T-cell (primary cell): ENCODE results near the gene PPAT. TPM values are rescaled to one million over a fixed set of nuclear protein-coding genes. Genes with fewer than 3 reads are reported as not detected.

Experiments
- ATAC-seq, 4 experiments: fragments of 200-7000 bp in 3 of 4; fragments of 150-1000 bp in 1 of 4; cut with Tn5 transposase; replicated peaks in 1 of 4; 1 replicate in 3 of 4; 2 replicates in 1 of 4; pipeline ENCODE4 v1.10.0; 2021; ENCODE audit warnings: moderate library complexity in 3 of 4, mild to moderate bottlenecking in 2 of 4, moderate number of reproducible peaks in 1 of 4
- CTCF ChIA-PET, 2 donors: fragments of 300-600 bp; sonication (Branson Sonifier 250); formaldehyde crosslinking; loops; one replicate each; lab custom pipeline; 2022; ENCODE audit warnings: antibody characterized with exemption in 2 of 2; lab: Charles Lee
- POLR2A ChIA-PET, 2 donors: fragments of 300-600 bp; sonication (Branson Sonifier 250); formaldehyde crosslinking; loops; one replicate each; lab custom pipeline; 2022; ENCODE audit warnings: antibody characterized with exemption in 2 of 2; lab: Charles Lee
- DNase-seq, 35 experiments: peaks; one replicate each; pipeline versions ENCODE4 v3.0.0 to v3.0.0-alpha.2; 2013 to 2023
- H3K27ac ChIP-seq: one replicate; pipeline ENCODE4 v1.5.1; 2013; ENCODE audit warnings: low read length
- H3K27me3 ChIP-seq, 2 experiments: replicated peaks in 1 of 2; 1 replicate in 1 of 2; 2 replicates in 1 of 2; pipeline versions ENCODE4 v1.6.1 to v1.7.0; 2013; ENCODE audit warnings: low read length in 1 of 2, mixed read lengths in 1 of 2; ENCODE audit not compliant: control insufficient read depth in 2 of 2, insufficient read depth in 2 of 2; ENCODE audit errors: extremely low read depth in 1 of 2
- H3K36me3 ChIP-seq, 2 donors: 1 replicate in 1 of 2; 2 replicates in 1 of 2; pipeline versions ENCODE4 v1.6.1 to v1.7.0; 2013; ENCODE audit warnings: low read length in 1 of 2; ENCODE audit not compliant: control insufficient read depth in 2 of 2, insufficient read depth in 1 of 2; ENCODE audit errors: extremely low read depth in 1 of 2
- H3K4me1 ChIP-seq, 2 experiments: 1 replicate in 1 of 2; 2 replicates in 1 of 2; pipeline versions ENCODE4 v1.6.1 to v1.7.0; 2013; ENCODE audit warnings: low read length in 2 of 2, mixed read lengths in 1 of 2; ENCODE audit not compliant: insufficient read depth in 2 of 2, control insufficient read depth in 1 of 2; ENCODE audit errors: extremely low read depth in 1 of 2
- H3K4me3 ChIP-seq, 2 donors: 1 replicate in 1 of 2; 2 replicates in 1 of 2; pipeline versions ENCODE4 v1.5.1 to v1.7.0; 2013; ENCODE audit warnings: mild to moderate bottlenecking in 2 of 2, low read length in 1 of 2, moderate library complexity in 1 of 2; ENCODE audit not compliant: control insufficient read depth in 1 of 2; ENCODE audit errors: extremely low read depth in 1 of 2
- H3K9me3 ChIP-seq: 2 replicates; pipeline ENCODE4 v1.7.0; 2013
- H3K27ac Mint-ChIP-seq, 2 donors: one replicate each; pipeline ENCODE4 v1.8.0; 2020 to 2021; ENCODE audit warnings: mild to moderate bottlenecking in 2 of 2, mixed read lengths in 2 of 2
- H3K27me3 Mint-ChIP-seq, 2 donors: one replicate each; pipeline ENCODE4 v1.8.0; 2021 to 2022; ENCODE audit warnings: mixed read lengths in 2 of 2
- H3K36me3 Mint-ChIP-seq: one replicate; pipeline ENCODE4 v1.8.0; 2021; ENCODE audit warnings: mixed read lengths
- H3K4me1 Mint-ChIP-seq, 3 donors: one replicate each; pipeline ENCODE4 v1.8.0; 2020 to 2022; ENCODE audit warnings: mixed read lengths in 3 of 3, mild to moderate bottlenecking in 1 of 3
- H3K4me3 Mint-ChIP-seq, 3 donors: one replicate each; pipeline ENCODE4 v1.8.0; 2020 to 2022; ENCODE audit warnings: mild to moderate bottlenecking in 3 of 3, mixed read lengths in 3 of 3, moderate library complexity in 3 of 3
- H3K9me3 Mint-ChIP-seq, 3 donors: one replicate each; pipeline ENCODE4 v1.8.0; 2020 to 2022; ENCODE audit warnings: mixed read lengths in 3 of 3
- WGBS: methylation state at CpG from one replicate; pipeline ENCODE4 v1.1.5; 2013; ENCODE audit warnings: missing lambda C conversion rate; ENCODE audit not compliant: insufficient coverage; 5-methylcytosine and 5-hydroxymethylcytosine counted together
- total RNA-seq, 35 experiments: library from RNA in 6 of 35; stranded (reverse) in 6 of 35; fragments of 120-200 nt in 1 of 35; gene quantifications; one replicate each; pipeline versions ENCODE4 v1.2.1 to v1.2.4 and lab custom pipeline; 2013 to 2026

Gene PPAT
- total RNA-seq = 10 to 100 TPM; 10.5 to 15.1 (median 12.5) TPM
- 14.2 TPM for total RNA-seq (2013)
- 9.4 to 174 (median 21.6) reads per million in 29 experiments for total RNA-seq (lab: John Stamatoyannopoulos, UW)

DNA sequence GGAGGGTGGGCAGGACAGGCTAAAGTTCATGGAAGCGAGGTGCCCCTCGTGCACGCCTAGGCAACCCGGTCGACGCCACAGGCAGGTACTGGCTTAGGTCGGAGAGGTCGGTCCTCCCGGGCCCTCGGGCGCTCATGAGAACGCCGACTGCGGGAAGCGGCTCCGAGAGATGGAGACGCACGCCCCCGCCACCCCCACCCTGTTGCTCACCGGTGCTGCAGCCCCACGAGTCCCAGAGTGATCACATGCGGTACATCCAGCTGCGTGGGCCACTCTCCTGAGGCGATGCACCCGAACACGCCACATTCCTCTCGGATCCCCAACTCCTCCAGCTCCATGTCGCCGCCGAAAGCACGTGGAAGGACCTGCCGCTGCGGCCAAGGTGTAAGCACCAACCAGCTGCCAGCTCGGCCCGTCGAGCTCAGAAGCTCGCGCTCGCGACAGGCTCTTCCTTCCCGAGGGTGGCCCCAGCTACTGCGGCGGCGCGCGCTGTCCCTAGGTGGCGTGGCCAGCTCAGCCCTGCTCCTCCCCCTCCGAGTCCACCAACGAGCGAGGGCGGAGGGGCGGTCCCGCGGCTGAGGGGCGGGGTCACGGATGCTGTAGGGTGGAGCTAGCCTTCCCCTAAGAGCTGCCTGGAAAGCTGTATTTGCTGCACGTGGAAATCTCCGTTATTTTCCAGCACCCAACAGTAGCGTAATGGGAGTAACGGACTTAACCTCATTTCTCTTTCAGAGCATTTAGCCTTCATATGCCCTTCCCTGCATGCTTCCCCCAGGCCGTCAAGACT lies at the start of gene PPAT:
Gene PPAT (minus strand): TSS at position 476 of the 787 bp plus-strand sequence. CDS start 138 bp downstream, at position 338.
- peaks cover 41 to 54% (median 45%) of the 10 kb centered on the region in 3 donors for H3K4me1 Mint-ChIP-seq
- no peaks in the 10 kb centered on the region for H3K36me3 Mint-ChIP-seq
- Histone ChIP-seq H3K27me3 (no peaks in the 10 kb centered on the region), H3K27ac (peak within 1 kb of the TSS; percentile 86), H3K4me3 (peak within 1 kb of the TSS; percentile 88 to 94), H3K9me3 (no peaks in the 10 kb centered on the region), H3K4me1 (peaks cover 16 to 24% of the 10 kb centered on the region in 2 experiments), H3K36me3 (peaks cover 0 to 5% of the 10 kb centered on the region in 2 donors)
- ATAC-seq (peak; percentile 80 to 87 (median 83)), DNase-seq (peak; percentile 95 to 100 (median 98))
- no peaks in the 10 kb centered on the region for H3K27me3 Mint-ChIP-seq
- WGBS = under 1% methylated on average over 45 of the region's 61 CpGs
- no peaks in the 10 kb centered on the region for H3K9me3 Mint-ChIP-seq
- ChIA-PET POLR2A (interaction anchor here (0.7 to 4.6 kb wide), 7 partner anchors 31 to 891 kb away, joined by 3 to 37 read pairs (median 9); partner anchors contain the start of genes AASDH (in 2 of the 2), NOA1 (in 1 of the 2) and POLR2B (in 1 of the 2)), CTCF (interaction anchor here (0.5 to 5.1 kb wide), 24 partner anchors 10 to 1040 kb away, joined by 3 to 74 read pairs (median 6); partner anchors contain the start of genes AASDH (in 1 of the 2), CEP135 (in 1 of the 2), NOA1 (in 1 of the 2) and REST (in 1 of the 2))
- H3K27ac Mint-ChIP-seq = peak within 1 kb of the TSS; percentile 97 to 98
- peak within 1 kb of the TSS; percentile 89 to 93 (median 90) for H3K4me3 Mint-ChIP-seq

GRCh38 chr4:56480691-56481090 lies 45.3 kb upstream of the PPAT start:
- Histone ChIP-seq H3K4me1 (no peaks in the 10 kb centered on the region), H3K27me3 (no peaks in the 10 kb centered on the region), H3K4me3 (no peak overlapping the region), H3K27ac (no peak overlapping the region), H3K36me3 (peaks cover 14 to 78% of the 10 kb centered on the region in 2 donors), H3K9me3 (no peaks in the 10 kb centered on the region)
- ATAC-seq (no peak), DNase-seq (no peak)
- H3K36me3 Mint-ChIP-seq = peaks cover 45% of the 10 kb centered on the region
- 100% methylated on average over 1 of the region's 3 CpGs for WGBS
- no peaks in the 10 kb centered on the region for H3K27me3 Mint-ChIP-seq
- no peaks in the 10 kb centered on the region for H3K9me3 Mint-ChIP-seq
- no peak overlapping the region for H3K27ac Mint-ChIP-seq
- POLR2A ChIA-PET = interaction anchor here (0.6 to 0.7 kb wide), 3 partner anchors 40 to 60 kb away, joined by 3 to 5 read pairs (median 4); no protein-coding TSS in a partner anchor
- H3K4me3 Mint-ChIP-seq = no peak overlapping the region
- CTCF ChIA-PET = no interaction called here
- H3K4me1 Mint-ChIP-seq = no peaks in the 10 kb centered on the region

DNA sequence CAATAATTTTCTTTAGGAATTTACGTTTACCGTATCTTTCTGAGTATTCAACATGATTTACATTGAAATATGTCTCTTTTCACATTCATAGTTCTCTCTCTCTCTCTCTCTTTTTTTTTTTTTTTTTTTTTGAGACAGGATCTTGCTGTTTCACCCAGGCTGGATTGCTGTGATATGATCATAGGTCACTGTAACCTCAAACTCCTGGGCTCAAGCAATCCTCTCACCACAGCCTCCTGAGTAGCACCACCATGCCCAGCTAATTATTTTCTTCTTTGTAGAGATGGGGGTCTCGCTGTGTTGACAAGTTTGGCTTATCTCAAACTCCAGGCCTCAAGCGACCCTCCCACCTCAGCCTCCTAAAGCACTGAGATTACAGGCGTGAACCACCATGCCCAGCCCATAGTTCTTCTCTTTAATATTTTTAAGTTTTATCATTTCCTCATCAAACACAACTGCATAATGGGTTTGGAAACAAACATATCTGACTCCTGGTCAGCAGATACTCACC lies 41.8 kb upstream of the PPAT start:
- no peak overlapping the region for H3K4me3 Mint-ChIP-seq
- no peaks in the 10 kb centered on the region for H3K4me1 ChIP-seq
- no peak overlapping the region for H3K27ac ChIP-seq
- H3K4me3 ChIP-seq = no peak overlapping the region
- no peaks in the 10 kb centered on the region for H3K9me3 Mint-ChIP-seq
- ChIA-PET CTCF (interaction anchor here in 1 of 2 donors (1.3 kb wide), 1 partner anchor 42 kb away, joined by 3 read pairs; the partner anchor contains the start of gene PPAT), POLR2A (no interaction called here)
- WGBS = no CpG with 5 or more reads among the region's 5 CpGs
- no peaks in the 10 kb centered on the region for H3K27me3 Mint-ChIP-seq
- no peaks in the 10 kb centered on the region for H3K9me3 ChIP-seq
- DNase-seq = no peak
- H3K36me3 Mint-ChIP-seq = peaks cover 45% of the 10 kb centered on the region
- H3K4me1 Mint-ChIP-seq = no peaks in the 10 kb centered on the region
- no peak for ATAC-seq
- H3K36me3 ChIP-seq = peaks cover 10 to 74% of the 10 kb centered on the region in 2 donors
- no peaks in the 10 kb centered on the region for H3K27me3 ChIP-seq
- no peak overlapping the region for H3K27ac Mint-ChIP-seq

- POLR2A ChIA-PET = no interaction called here
- H3K36me3 Mint-ChIP-seq = peaks cover 50% of the 10 kb centered on the region
- WGBS = no CpG with 5 or more reads among the region's 2 CpGs
Observed at GRCh38 chr4:56475917-56476316, 40.5 kb upstream of the PPAT start.

GRCh38 chr4:56469489-56470210 lies 34.2 kb upstream of the PPAT start:
- H3K4me3 ChIP-seq = no peak overlapping the region
- H3K9me3 Mint-ChIP-seq = no peaks in the 10 kb centered on the region
- H3K4me1 Mint-ChIP-seq = peaks cover 52 to 57% (median 53%) of the 10 kb centered on the region in 3 donors
- H3K36me3 ChIP-seq = peaks cover 5 to 26% of the 10 kb centered on the region in 2 donors
- no peaks in the 10 kb centered on the region for H3K27me3 ChIP-seq
- no peaks in the 10 kb centered on the region for H3K9me3 ChIP-seq
- peaks cover 24% of the 10 kb centered on the region for H3K36me3 Mint-ChIP-seq
- POLR2A ChIA-PET = interaction anchor here (0.7 to 1.5 kb wide), 6 partner anchors 11 to 357 kb away, joined by 3 to 7 read pairs (median 6); partner anchors contain the start of gene PPAT (in 1 of the 2)
- H3K27ac Mint-ChIP-seq = peak overlapping the region in 1 of 2 donors; percentile 67
- H3K27ac ChIP-seq = no peak overlapping the region
- DNase-seq (no peak), ATAC-seq (no peak)
- H3K27me3 Mint-ChIP-seq = no peaks in the 10 kb centered on the region
- no CpG with 5 or more reads among the region's 6 CpGs for WGBS
- peaks cover 23 to 35% of the 10 kb centered on the region in 2 experiments for H3K4me1 ChIP-seq
- H3K4me3 Mint-ChIP-seq = peak overlapping the region; percentile 67 to 100 (median 97)
- CTCF ChIA-PET = interaction anchor here in 1 of 2 donors (0.7 to 1.6 kb wide), 2 partner anchors 17 to 303 kb away, joined by 3 to 6 read pairs; no protein-coding TSS in a partner anchor

More at GRCh38 chr4:56475917-56476316, 40.5 kb upstream of the PPAT start:
- no peak overlapping the region for H3K27ac ChIP-seq
- no peaks in the 10 kb centered on the region for H3K4me1 ChIP-seq
- no peak overlapping the region for H3K4me3 ChIP-seq
- Mint-ChIP-seq H3K4me3 (no peak overlapping the region), H3K4me1 (peaks cover 0 to 4% (median 3%) of the 10 kb centered on the region in 3 donors), H3K27ac (no peak overlapping the region), H3K27me3 (no peaks in the 10 kb centered on the region), H3K9me3 (no peaks in the 10 kb centered on the region)
- CTCF ChIA-PET = no interaction called here
- peaks cover 10 to 75% of the 10 kb centered on the region in 2 donors for H3K36me3 ChIP-seq
- ATAC-seq (no peak), DNase-seq (no peak)
- no peaks in the 10 kb centered on the region for H3K9me3 ChIP-seq
- no peaks in the 10 kb centered on the region for H3K27me3 ChIP-seq
